WTC11 (cell line): ENCODE data around the gene PIGU. TPM values are rescaled to one million over a fixed set of nuclear protein-coding genes. Genes with fewer than 3 reads are reported as not detected.
"Not testable (repeated sequence)": the region's sequence is repeated elsewhere in the genome, so short reads cannot be mapped to it uniquely, and the experiment has no call there.

Experiments used
- ATAC-seq: fragments of 200-7000 bp; cut with Tn5 transposase; 2 replicates; pipeline ENCODE4 v1.10.0; 2021; ENCODE audit warnings: mild to moderate bottlenecking, moderate library complexity
- CTCF ChIA-PET: fragments of 300-600 bp; sonication (Branson Sonifier 250); formaldehyde crosslinking; loops from one replicate; lab custom pipeline; 2021; ENCODE audit warnings: antibody characterized with exemption; lab: Charles Lee
- POLR2A ChIA-PET: fragments of 350-600 bp; sonication (Branson Sonifier 250); formaldehyde crosslinking; loops from one replicate; lab custom pipeline; 2021; ENCODE audit warnings: antibody characterized with exemption; lab: Charles Lee
- DNase-seq: peaks from one replicate; pipeline ENCODE4 v3.0.0; 2021; ENCODE audit warnings: low spot score
- H3K27ac Mint-ChIP-seq: 2 replicates; pipeline ENCODE4 v1.8.0; 2021; ENCODE audit warnings: mixed read lengths
- H3K27me3 Mint-ChIP-seq: 2 replicates; pipeline ENCODE4 v1.8.0; 2021; ENCODE audit warnings: low read depth, mild to moderate bottlenecking, moderate library complexity, mixed read lengths
- H3K36me3 Mint-ChIP-seq: 2 replicates; pipeline ENCODE4 v1.8.0; 2021; ENCODE audit warnings: mixed read lengths
- H3K4me1 Mint-ChIP-seq: 2 replicates; pipeline ENCODE4 v1.8.0; 2022; ENCODE audit warnings: mixed read lengths
- H3K4me3 Mint-ChIP-seq: 2 replicates; pipeline ENCODE4 v1.8.0; 2021; ENCODE audit warnings: mild to moderate bottlenecking, moderate library complexity, mixed read lengths
- H3K9me3 Mint-ChIP-seq: 2 replicates; pipeline ENCODE4 v1.8.0; 2021; ENCODE audit warnings: mixed read lengths
- CREM ChIP-seq: sonication (generic); formaldehyde crosslinking; IDR thresholded peaks from 2 replicates; pipeline ENCODE4 v1.8.1; 2022; ENCODE audit warnings: mild to moderate bottlenecking, missing genetic modification reagents, moderate library complexity
- FOXJ3 ChIP-seq: sonication (generic); formaldehyde crosslinking; IDR thresholded peaks from 2 replicates; pipeline ENCODE4 v1.9.0; 2021; ENCODE audit warnings: missing genetic modification reagents, mild to moderate bottlenecking, borderline replicate concordance
- GABPB1 ChIP-seq: sonication (generic); formaldehyde crosslinking; IDR thresholded peaks from 2 replicates; pipeline ENCODE4 v1.8.1; 2023; ENCODE audit warnings: mild to moderate bottlenecking, missing genetic modification reagents
- MXD4 ChIP-seq: fragments of 250-450 bp; sonication (Bioruptor Pico); IDR thresholded peaks from 2 replicates; pipeline ENCODE4 v1.8.0; 2021; ENCODE audit warnings: mild to moderate bottlenecking, moderate library complexity, borderline replicate concordance
- NR2C2 ChIP-seq: sonication (generic); formaldehyde crosslinking; IDR thresholded peaks from 2 replicates; pipeline ENCODE4 v1.8.0; 2022; ENCODE audit warnings: mild to moderate bottlenecking, missing genetic modification reagents
- SOX15 ChIP-seq: fragments of 250-450 bp; sonication (Bioruptor Pico); IDR thresholded peaks from 2 replicates; pipeline ENCODE4 v1.9.0; 2021; ENCODE audit warnings: mild to moderate bottlenecking
- SP1 ChIP-seq: sonication (generic); formaldehyde crosslinking; conservative IDR thresholded peaks from 2 replicates; pipeline ENCODE4 v1.8.1; 2022; ENCODE audit warnings: missing genetic modification reagents
- ZNF121 ChIP-seq: sonication (generic); formaldehyde crosslinking; IDR thresholded peaks from 2 replicates; pipeline ENCODE4 v1.8.0; 2023; ENCODE audit warnings: missing genetic modification reagents
- ZNF219 ChIP-seq: sonication (generic); formaldehyde crosslinking; IDR thresholded peaks from 2 replicates; pipeline ENCODE4 v1.8.0; 2023; ENCODE audit warnings: missing genetic modification reagents, mild to moderate bottlenecking, borderline replicate concordance
- ZNF396 ChIP-seq: fragments of 250-450 bp; sonication (Bioruptor Pico); IDR thresholded peaks from 2 replicates; pipeline ENCODE4 v1.8.0; 2021; ENCODE audit warnings: mild to moderate bottlenecking, moderate library complexity, borderline replicate concordance
- ZNF416 ChIP-seq: fragments of 250-450 bp; sonication (Bioruptor Pico); IDR thresholded peaks from 2 replicates; pipeline ENCODE4 v1.9.0; 2021; ENCODE audit warnings: mild to moderate bottlenecking, inconsistent platforms
- total RNA-seq: library from RNA; stranded (reverse); gene quantifications from 3 replicates; pipeline ENCODE4 v1.2.3, GENCODE V29; 2021
- TF ChIP-seq, protein P1 (sequence below): fragments of 200-600 bp; IDR thresholded peaks from 2 replicates; pipeline ENCODE4 v1.8.0; 2022; ENCODE audit warnings: antibody characterized with exemption

Gene PIGU
- total RNA-seq, 1 experiment from 2014 or later: 24.8 TPM

DNA sequence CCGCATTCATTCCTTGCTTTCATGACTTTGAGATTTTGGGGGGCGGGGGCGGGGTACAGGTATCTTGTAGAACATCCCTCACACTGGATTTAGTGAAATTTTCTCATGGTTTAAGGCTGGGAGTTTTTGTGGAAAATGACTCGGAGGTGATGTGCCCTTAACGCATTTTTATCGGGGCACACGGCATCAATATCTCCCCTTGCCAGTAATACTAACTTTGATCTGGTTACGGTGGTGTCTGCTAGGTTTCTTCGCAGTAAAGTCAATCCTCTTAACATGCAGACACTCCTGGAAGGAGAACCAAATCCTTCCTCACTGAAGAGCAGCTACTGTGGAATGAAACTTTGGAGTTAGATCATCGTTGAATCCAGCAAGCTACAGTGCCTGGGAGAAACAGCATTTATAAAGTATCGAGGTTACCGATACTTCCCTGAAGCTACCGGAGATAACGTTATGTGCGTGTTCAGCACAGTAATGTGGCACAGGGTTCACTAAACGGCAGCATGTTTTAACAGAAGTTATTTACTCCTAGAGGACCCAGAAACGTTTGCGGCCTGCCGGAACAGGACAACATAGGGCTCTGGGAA is 161.9 kb downstream of the PIGU start:
- POLR2A ChIA-PET: interaction anchor here (1.0 to 1.4 kb wide), 4 partner anchors 9 to 152 kb away, joined by 3 to 12 read pairs (median 4); partner anchors contain the start of gene ITCH
- DNase-seq (no peak), ATAC-seq (no peak)
- CTCF ChIA-PET: interaction anchor here (1.0 to 4.2 kb wide), 6 partner anchors 22 to 324 kb away, joined by 3 to 60 read pairs (median 6); partner anchors contain the start of gene ITCH
- Mint-ChIP-seq H3K36me3 (no peaks in the 10 kb centered on the region), H3K27ac (peak overlapping the region; percentile 98), H3K4me3 (peak overlapping the region; percentile 97), H3K27me3 (no peaks in the 10 kb centered on the region), H3K4me1 (peaks cover 20% of the 10 kb centered on the region), H3K9me3 (no peaks in the 10 kb centered on the region)
- TF ChIP-seq GABPB1: peak; percentile 4; the same call in 1 of the 2 replicates
- TF ChIP-seq SOX15 (CRISPR knock-in tag): no peak

DNA sequence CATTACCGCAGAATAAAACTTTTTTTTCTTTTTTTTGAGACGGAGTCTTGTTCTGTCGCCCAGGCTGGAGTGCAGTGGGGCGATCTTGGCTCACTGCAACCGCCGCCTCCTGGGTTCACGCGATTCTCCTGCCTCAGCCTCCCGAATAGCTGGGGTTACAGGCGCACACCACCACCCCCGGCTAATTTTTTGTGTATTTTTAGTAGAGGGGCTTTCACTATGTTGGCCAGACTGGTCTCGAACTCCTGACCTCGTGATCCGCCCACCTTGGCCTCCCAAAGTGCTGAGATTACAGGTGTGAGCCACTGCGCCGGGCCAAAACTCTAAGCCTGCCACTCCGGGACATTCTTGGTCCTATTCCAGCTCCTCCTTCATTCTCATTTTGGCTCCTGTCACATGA is 162.9 kb downstream of the PIGU start:
- H3K36me3 Mint-ChIP-seq, H3K4me3 Mint-ChIP-seq, POLR2A ChIA-PET, ATAC-seq, DNase-seq, H3K27me3 Mint-ChIP-seq, H3K9me3 Mint-ChIP-seq: not testable (repeated sequence)
- CTCF ChIA-PET: interaction anchor here (1.0 to 4.2 kb wide), 2 partner anchors 9 to 202 kb away, joined by 3 to 60 read pairs; no protein-coding TSS in a partner anchor
- peak overlapping the region; percentile 86; the same call in 1 of the 2 replicates for H3K27ac Mint-ChIP-seq
- H3K4me1 Mint-ChIP-seq: peaks cover 20% of the 10 kb centered on the region

DNA sequence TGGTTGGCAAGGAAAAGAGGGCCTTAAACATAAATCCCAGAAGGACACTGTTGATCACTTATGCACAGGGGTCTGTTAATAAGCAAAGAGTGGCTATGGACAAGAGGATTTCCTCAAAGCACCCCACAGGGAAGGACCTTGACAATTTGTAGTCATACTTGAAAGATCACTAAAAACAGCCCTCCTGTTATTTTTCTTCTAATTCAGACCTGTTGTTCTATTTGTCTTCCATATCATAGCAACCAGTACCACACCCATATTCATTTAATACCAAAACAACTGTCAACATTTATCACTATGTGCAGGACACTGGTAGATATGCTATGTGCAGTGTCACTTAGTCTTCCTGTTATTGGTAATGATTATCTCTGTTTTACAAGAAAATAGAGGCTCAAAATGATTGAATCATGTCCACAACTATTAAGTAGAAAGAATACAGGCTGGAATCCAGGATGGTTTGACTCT is 163.9 kb downstream of the PIGU start:
- no peak for TF ChIP-seq GABPB1
- no peak for TF ChIP-seq MXD4 (CRISPR knock-in tag)
- TF ChIP-seq CREM: no peak
- no peak for TF ChIP-seq NR2C2 (CRISPR knock-in tag)
- H3K4me3 Mint-ChIP-seq: no peak overlapping the region
- H3K4me1 Mint-ChIP-seq: peaks cover 14% of the 10 kb centered on the region
- ChIA-PET CTCF (no interaction called here), POLR2A (no interaction called here)
- H3K9me3 Mint-ChIP-seq: no peaks in the 10 kb centered on the region
- ATAC-seq (no peak), DNase-seq (no peak)
- no peak overlapping the region for H3K27ac Mint-ChIP-seq
- H3K36me3 Mint-ChIP-seq: peaks cover 6% of the 10 kb centered on the region
- H3K27me3 Mint-ChIP-seq: no peaks in the 10 kb centered on the region

DNA sequence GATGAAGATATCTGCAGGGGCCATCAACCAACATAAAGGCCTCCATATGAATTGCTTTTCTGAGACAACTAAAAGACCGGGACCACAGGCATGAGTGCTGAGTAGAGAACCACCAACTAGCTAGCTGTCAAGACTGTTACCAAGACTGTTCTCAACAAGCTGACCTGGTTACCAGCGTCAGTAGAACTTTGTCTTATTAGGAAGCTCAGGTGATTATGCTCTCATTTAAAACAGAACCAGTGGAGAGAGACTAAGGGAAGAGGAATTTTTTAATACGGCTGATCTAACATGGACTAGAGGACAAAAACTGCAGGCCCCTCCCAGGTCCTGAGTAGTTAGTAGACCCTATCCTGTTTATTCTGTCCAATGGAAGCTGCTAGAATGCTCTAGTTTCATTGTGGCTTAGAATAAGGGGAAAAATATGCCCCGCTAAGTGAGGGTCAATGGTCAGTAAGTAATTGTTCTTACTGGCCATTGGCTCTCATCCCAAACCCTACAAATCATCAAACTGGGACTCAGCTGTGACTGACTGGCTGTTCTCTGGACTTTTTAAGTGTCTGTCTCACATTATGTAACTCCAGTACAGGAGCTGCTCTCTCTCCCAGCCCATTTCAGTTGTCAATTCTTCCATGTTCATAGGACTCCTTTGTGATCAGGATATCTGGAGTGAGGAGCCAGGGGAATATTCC is 164.5 kb downstream of the PIGU start:
- DNase-seq (no peak), ATAC-seq (no peak)
- no peak for TF ChIP-seq ZNF416 (CRISPR knock-in tag)
- 0 out of 2 replicates have a peak, but pooled peaks have one; percentile 26 for TF ChIP-seq GABPB1
- Mint-ChIP-seq H3K9me3 (no peaks in the 10 kb centered on the region), H3K4me1 (peaks cover 11% of the 10 kb centered on the region), H3K27ac (peak overlapping the region; percentile 84), H3K27me3 (no peaks in the 10 kb centered on the region), H3K36me3 (peaks cover 11% of the 10 kb centered on the region), H3K4me3 (no peak overlapping the region)
- POLR2A ChIA-PET: no interaction called here
- CTCF ChIA-PET: no interaction called here

DNA sequence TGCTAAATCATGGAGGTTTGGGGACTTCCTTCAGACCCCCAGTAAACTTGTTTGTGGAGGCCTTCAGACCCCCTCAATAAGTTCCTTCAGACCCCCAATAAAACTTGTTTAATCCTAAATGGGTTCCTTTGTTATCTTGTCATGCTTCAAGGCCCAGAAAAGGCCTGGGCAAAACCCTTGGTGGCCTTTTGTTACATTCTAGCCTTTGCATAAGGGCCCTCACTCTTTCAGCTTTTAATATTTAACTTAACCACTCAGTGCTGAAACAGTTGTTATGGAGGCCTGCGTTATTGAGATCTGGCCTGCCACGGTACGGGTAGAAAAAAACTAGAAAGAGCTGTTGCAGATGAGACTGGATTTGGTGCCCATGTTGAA is 165.0 kb downstream of the PIGU start:
- ATAC-seq (no peak), DNase-seq (no peak)
- H3K9me3 Mint-ChIP-seq: no peaks in the 10 kb centered on the region
- H3K36me3 Mint-ChIP-seq: peaks cover 11% of the 10 kb centered on the region
- ChIA-PET CTCF (no interaction called here), POLR2A (no interaction called here)
- H3K4me3 Mint-ChIP-seq: no peak overlapping the region
- peaks cover 11% of the 10 kb centered on the region for H3K4me1 Mint-ChIP-seq
- no peaks in the 10 kb centered on the region for H3K27me3 Mint-ChIP-seq
- peak overlapping the region; percentile 84 for H3K27ac Mint-ChIP-seq
- TF ChIP-seq ZNF396 (CRISPR knock-in tag): no peak
- TF ChIP-seq, protein P1, sequence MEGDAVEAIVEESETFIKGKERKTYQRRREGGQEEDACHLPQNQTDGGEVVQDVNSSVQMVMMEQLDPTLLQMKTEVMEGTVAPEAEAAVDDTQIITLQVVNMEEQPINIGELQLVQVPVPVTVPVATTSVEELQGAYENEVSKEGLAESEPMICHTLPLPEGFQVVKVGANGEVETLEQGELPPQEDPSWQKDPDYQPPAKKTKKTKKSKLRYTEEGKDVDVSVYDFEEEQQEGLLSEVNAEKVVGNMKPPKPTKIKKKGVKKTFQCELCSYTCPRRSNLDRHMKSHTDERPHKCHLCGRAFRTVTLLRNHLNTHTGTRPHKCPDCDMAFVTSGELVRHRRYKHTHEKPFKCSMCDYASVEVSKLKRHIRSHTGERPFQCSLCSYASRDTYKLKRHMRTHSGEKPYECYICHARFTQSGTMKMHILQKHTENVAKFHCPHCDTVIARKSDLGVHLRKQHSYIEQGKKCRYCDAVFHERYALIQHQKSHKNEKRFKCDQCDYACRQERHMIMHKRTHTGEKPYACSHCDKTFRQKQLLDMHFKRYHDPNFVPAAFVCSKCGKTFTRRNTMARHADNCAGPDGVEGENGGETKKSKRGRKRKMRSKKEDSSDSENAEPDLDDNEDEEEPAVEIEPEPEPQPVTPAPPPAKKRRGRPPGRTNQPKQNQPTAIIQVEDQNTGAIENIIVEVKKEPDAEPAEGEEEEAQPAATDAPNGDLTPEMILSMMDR: no peak
- no peak for TF ChIP-seq SP1
- TF ChIP-seq FOXJ3 (CRISPR knock-in tag): no peak

DNA sequence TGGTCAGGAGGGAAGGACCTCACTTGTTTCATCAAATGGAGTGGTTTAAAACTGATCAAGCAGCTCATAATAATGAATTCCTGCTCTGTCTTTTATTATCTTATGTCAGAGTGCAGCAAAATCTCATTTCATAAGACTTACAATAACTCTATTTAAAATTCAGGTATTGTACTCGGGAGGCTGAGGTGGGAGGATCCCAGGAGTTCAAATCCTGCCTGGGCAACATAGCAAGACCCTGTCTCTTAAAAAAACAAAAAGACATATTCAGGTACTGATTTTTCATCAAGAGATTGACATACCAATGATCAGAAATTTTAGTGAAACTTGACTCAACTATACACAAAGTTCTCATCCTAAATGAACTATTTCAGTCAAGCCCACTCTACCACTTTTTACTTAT is 166.3 kb downstream of the PIGU start:
- H3K27me3 Mint-ChIP-seq: no peaks in the 10 kb centered on the region
- ATAC-seq (no peak), DNase-seq (no peak)
- H3K9me3 Mint-ChIP-seq: no peaks in the 10 kb centered on the region
- no peak overlapping the region for H3K27ac Mint-ChIP-seq
- TF ChIP-seq ZNF219 (CRISPR knock-in tag): no peak
- TF ChIP-seq ZNF121 (CRISPR knock-in tag): 0 out of 2 replicates have a peak, but pooled peaks have one; percentile 34
- POLR2A ChIA-PET: interaction anchor here (0.5 kb wide), 1 partner anchor 102 kb away, joined by 5 read pairs; no protein-coding TSS in a partner anchor
- CTCF ChIA-PET: interaction anchor here (2.3 kb wide), 1 partner anchor 198 kb away, joined by 8 read pairs; no protein-coding TSS in a partner anchor
- H3K36me3 Mint-ChIP-seq: peaks cover 11% of the 10 kb centered on the region
- no peak overlapping the region for H3K4me3 Mint-ChIP-seq
- peaks cover 11% of the 10 kb centered on the region for H3K4me1 Mint-ChIP-seq
